ENCODE results near the gene MRPS27.

Gene MRPS27

DNA sequence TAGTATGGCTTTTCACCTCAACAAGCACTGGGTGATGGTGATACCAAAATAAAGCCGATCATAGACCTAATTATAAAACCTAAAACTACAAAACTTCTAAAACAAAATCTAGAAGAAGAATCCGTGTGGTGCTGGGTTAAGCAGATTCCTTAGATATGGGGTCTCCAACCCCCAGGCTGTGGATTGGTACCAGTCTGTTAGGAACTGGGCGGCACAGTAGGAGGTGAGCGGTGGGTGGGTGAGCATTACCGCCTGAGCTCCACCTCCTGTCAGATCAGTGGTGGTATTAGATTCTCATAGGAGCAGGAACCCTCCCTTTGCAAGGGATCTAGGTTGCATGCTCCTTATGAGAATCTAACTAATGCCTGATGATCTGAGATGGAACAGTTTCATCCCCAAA is 33.2 kb downstream of the MRPS27 start:
- in situ Hi-C loops (cut with HindIII; ENCODE audit: low sequenced_read_pairs) = no loop called here
- TF ChIP-seq, protein P1, sequence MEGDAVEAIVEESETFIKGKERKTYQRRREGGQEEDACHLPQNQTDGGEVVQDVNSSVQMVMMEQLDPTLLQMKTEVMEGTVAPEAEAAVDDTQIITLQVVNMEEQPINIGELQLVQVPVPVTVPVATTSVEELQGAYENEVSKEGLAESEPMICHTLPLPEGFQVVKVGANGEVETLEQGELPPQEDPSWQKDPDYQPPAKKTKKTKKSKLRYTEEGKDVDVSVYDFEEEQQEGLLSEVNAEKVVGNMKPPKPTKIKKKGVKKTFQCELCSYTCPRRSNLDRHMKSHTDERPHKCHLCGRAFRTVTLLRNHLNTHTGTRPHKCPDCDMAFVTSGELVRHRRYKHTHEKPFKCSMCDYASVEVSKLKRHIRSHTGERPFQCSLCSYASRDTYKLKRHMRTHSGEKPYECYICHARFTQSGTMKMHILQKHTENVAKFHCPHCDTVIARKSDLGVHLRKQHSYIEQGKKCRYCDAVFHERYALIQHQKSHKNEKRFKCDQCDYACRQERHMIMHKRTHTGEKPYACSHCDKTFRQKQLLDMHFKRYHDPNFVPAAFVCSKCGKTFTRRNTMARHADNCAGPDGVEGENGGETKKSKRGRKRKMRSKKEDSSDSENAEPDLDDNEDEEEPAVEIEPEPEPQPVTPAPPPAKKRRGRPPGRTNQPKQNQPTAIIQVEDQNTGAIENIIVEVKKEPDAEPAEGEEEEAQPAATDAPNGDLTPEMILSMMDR (IDR thresholded peaks at IDR 0.05; ENCODE audit: low read depth, low read length) = no peak
- DNase-seq (ENCODE audit: low read depth, low spot score) = no peak
- no peak overlapping the region for H3K4me3 ChIP-seq (ENCODE audit: low read depth, low read length)

DNA sequence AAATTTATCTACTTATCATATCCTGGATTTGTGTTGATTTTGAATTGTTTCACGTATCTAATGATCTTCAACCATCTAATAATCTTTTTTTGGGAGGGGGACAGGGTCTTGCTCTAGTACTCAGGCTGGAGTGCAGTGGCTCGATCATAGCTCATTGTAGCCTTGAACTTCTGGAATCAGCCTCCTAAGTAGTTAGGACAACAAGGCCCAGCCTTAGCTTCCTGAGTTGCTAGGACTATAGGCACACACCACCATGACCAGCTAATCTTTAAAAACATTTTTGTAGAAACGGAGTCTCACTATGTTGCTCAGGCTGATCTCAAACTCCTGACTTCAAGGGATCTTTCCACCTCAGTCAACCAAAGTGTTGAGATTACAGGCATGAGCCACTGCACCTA is 34.6 kb downstream of the MRPS27 start:
- no peak for DNase-seq (ENCODE audit: low read depth, low spot score)
- H3K4me3 ChIP-seq (ENCODE audit: low read depth, low read length) = no peak overlapping the region
- in situ Hi-C loops (cut with HindIII; ENCODE audit: low sequenced_read_pairs) = no loop called here
- TF ChIP-seq, protein P1 (IDR thresholded peaks at IDR 0.05; ENCODE audit: low read depth, low read length) = no peak

DNA sequence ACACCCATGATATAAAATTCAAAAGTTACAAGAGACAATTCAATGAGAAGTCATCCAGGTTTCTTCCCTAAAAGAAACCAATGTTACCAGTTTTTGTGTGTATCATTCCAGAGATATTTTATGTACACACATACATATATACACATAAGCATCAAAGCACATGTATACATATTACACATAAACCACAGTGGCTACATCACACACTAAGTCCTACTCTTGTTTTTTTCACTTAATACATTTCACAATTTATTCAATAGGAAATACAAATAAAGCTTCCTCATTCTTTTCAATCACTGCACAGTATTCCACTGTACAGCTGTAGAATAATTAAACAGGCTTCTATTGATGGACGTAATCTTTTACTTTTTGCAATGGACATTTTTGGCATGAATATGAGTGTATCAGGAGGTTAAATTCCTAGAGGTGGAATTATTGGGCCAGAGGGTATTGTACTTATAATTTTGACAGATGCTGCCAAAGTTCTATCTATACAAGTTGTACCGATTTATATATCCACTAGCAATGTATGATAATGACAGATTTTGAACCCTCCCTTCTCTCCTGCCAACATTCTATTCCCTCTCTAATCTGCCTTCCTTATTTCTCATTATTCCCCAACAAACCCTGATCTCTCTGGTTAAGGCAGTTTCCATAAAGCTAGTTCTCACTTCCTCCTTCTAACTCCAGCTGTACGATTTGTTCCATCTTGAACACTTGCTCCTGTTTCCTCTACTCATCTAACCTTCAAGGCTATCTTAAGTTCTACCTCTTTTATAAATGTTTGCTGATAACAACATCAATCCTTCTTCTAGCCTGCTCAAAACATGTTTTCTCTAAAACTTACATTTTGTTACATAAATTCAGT is 35.2 kb downstream of the MRPS27 start:
- no peak for DNase-seq (ENCODE audit: low read depth, low spot score)
- no peak overlapping the region for H3K4me3 ChIP-seq (ENCODE audit: low read depth, low read length)
- TF ChIP-seq, protein P1 (IDR thresholded peaks at IDR 0.05; ENCODE audit: low read depth, low read length) = no peak
- in situ Hi-C loops (cut with HindIII; ENCODE audit: low sequenced_read_pairs) = no loop called here

DNA sequence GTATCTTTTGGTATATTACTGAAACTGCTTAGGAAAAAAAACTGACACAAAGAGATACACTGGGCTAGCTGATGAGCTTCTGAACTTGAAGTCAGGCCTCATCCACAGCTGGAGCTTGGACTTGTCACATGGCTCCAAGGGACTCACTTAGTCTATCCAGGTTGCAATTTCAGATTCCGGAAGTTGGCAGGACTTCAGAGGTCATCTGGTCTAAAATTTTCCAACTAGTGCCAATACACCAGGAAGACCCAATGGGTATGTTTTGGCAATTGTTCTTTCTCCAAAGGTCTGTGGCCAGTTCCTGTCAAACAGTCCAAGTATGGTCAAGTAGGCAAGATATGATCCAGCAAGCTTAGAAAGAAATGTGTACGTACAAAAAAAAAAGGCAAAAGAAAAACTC is 36.7 kb downstream of the MRPS27 start:
- no peak overlapping the region for H3K4me3 ChIP-seq (ENCODE audit: low read depth, low read length)
- in situ Hi-C loops (cut with HindIII; ENCODE audit: low sequenced_read_pairs) = no loop called here
- DNase-seq (ENCODE audit: low read depth, low spot score) = no peak
- TF ChIP-seq, protein P1 (IDR thresholded peaks at IDR 0.05; ENCODE audit: low read depth, low read length) = no peak

DNA sequence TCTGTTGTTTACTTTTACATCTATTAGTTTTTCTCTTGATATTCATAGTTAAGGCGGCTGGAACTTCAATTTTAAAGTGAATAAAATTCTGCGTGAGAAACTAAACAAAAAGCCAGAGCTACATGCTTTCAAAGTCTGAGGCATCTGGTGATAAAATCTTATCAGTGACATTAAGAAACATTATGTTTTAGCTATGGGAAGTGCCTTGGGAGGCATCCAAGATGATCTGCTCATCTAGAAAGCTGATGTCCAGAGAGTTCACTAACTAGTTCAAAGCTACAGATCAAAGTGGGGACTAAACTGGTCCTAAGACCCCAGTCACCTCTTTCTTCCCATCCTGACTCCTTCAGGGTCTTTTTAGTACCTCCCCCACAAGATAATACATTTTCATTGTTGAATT is 37.2 kb downstream of the MRPS27 start:
- no peak overlapping the region for H3K4me3 ChIP-seq (ENCODE audit: low read depth, low read length)
- DNase-seq (ENCODE audit: low read depth, low spot score) = no peak
- TF ChIP-seq, protein P1 (IDR thresholded peaks at IDR 0.05; ENCODE audit: low read depth, low read length) = no peak
- in situ Hi-C loops (cut with HindIII; ENCODE audit: low sequenced_read_pairs) = no loop called here

DNA sequence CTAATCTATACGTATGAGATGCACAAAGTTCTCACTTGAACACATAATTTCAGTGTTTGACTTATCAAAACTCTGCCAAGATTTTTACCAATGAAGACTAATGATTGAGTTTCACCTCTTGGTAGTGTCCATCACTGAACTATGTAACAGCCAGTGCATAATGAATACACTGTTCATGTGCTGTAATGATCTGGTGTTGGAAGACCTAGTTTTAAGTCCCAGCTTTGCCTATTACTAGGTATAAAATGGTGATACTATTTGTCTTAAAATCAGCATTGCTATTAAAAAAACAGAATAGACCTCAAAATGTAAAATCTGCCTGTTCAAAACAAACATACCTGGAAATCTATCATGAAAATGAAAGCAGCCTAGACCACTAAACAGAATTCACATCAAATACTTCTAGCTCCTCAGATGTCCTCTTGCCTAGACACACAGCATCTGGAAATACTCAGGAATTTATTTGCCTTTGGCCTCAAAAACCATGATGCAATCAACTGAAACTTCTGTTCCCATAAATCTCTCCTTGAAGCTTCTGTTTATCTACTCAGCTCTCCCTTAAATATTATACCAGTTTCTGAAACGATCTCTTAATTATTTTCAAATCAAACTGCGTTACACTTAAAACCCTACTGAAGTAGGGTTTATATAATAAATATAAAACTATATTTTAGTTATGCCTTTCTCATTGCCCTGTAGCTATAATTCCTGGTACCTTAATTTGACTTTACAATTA is 38.1 kb downstream of the MRPS27 start:
- H3K4me3 ChIP-seq (ENCODE audit: low read depth, low read length) = no peak overlapping the region
- DNase-seq (ENCODE audit: low read depth, low spot score) = peak; percentile 89
- in situ Hi-C loops (cut with HindIII; ENCODE audit: low sequenced_read_pairs) = no loop called here
- TF ChIP-seq, protein P1 (IDR thresholded peaks at IDR 0.05; ENCODE audit: low read depth, low read length) = no peak

Data from astrocyte of the spinal cord (primary cell).